Measurements from ENCODE around the gene PRUNE1. TPM values are rescaled to one million over a fixed set of nuclear protein-coding genes. Genes with fewer than 3 reads are reported as not detected.

The PRUNE1 gene
- total and polyA plus RNA-seq, 2 donors from 2014 or later = 24.0 to 25.6 TPM

- DNase-seq (peak in 3 of 5 donors; percentile 47 to 64 (median 58)), FAIRE-seq (no peak)
- Histone ChIP-seq H3K4me1 (ENCODE audit: control insufficient read depth in 2 of 3, insufficient read depth in 2 of 3, low read depth in 1 of 3, low read length in 3 of 3) (peaks cover 2 to 46% (median 42%) of the 10 kb centered on the region in 3 donors), H3K27me3 (ENCODE audit: control insufficient read depth, insufficient read depth, low read length) (no peaks in the 10 kb centered on the region), H3K9me3 (ENCODE audit: control insufficient read depth in 2 of 3, insufficient read depth in 1 of 3, low read length in 3 of 3) (no peaks in the 10 kb centered on the region), H3K9ac (ENCODE audit: low read length in 3 of 3) (no peak overlapping the region), H3K4me3 (ENCODE audit: low read length in 3 of 3) (peak overlapping the region in 1 of 3 donors; percentile 42), H3K36me3 (ENCODE audit: control insufficient read depth in 2 of 3, insufficient read depth in 3 of 3, low read length in 3 of 3) (no peaks in the 10 kb centered on the region), H3K27ac (ENCODE audit: low read depth in 2 of 2, low read length in 2 of 2) (peak overlapping the region in 1 of 2 donors; percentile 79)
- TF ChIP-seq, protein P1, sequence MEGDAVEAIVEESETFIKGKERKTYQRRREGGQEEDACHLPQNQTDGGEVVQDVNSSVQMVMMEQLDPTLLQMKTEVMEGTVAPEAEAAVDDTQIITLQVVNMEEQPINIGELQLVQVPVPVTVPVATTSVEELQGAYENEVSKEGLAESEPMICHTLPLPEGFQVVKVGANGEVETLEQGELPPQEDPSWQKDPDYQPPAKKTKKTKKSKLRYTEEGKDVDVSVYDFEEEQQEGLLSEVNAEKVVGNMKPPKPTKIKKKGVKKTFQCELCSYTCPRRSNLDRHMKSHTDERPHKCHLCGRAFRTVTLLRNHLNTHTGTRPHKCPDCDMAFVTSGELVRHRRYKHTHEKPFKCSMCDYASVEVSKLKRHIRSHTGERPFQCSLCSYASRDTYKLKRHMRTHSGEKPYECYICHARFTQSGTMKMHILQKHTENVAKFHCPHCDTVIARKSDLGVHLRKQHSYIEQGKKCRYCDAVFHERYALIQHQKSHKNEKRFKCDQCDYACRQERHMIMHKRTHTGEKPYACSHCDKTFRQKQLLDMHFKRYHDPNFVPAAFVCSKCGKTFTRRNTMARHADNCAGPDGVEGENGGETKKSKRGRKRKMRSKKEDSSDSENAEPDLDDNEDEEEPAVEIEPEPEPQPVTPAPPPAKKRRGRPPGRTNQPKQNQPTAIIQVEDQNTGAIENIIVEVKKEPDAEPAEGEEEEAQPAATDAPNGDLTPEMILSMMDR (IDR thresholded peaks at IDR 0.05; ENCODE audit: borderline replicate concordance, extremely low read depth, insufficient read depth) = no peak
- intact Hi-C loops (cut with DNase I) = no loop called here
Observed at GRCh38 chr1:150981177-150981804, 27.0 kb upstream of the PRUNE1 start.

- H3K4me1 ChIP-seq (ENCODE audit: control insufficient read depth in 2 of 3, insufficient read depth in 2 of 3, low read depth in 1 of 3, low read length in 3 of 3) = peaks cover 2 to 42% (median 39%) of the 10 kb centered on the region in 3 donors
- TF ChIP-seq, protein P1 (IDR thresholded peaks at IDR 0.05; ENCODE audit: borderline replicate concordance, extremely low read depth, insufficient read depth) = no peak
Observed at GRCh38 chr1:150981805-150982712, 26.2 kb upstream of the PRUNE1 start, which contains the start of gene ANXA9. TSS of gene ANXA9 (plus strand) at chr1:150982292. CDS start at chr1:150983106, 814 bp downstream.

DNA sequence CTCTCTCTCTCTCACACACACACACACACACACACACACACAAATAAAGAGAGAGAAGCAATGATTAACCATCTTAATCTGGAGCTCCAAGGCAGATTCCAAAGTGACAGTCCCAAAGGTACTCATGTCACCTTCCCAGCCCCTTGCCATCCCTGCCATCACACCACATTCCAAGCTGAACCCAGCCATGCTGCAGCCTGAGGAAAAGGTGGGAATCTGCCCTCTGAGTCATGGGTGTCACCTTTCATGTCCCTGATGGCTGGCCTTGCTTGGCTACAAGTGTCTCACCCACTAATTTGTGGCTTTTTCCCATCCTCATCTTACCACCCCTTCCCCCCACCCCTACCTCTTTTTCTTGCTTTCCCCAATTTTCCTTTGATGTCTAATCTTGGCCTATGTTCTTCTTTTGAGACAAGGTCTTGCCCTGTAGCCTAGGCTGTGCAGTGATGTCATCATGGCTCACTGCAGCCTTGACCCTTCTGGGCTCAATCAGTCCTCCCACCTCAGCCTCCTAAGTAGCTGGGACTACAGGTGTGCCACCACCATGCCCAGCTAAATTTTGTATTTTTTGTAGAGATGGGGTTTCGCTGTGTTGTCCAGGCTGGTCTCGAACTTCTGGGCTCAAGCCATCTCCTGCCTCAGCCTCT lies 22.9 kb upstream of the PRUNE1 start:
- intact Hi-C loops (cut with DNase I) = no loop called here
- DNase-seq (peak in 1 of 5 donors; percentile 32), FAIRE-seq (no peak)
- TF ChIP-seq, protein P1 (IDR thresholded peaks at IDR 0.05; ENCODE audit: borderline replicate concordance, extremely low read depth, insufficient read depth) = no peak
- Histone ChIP-seq H3K4me3 (ENCODE audit: low read length in 3 of 3) (no peak overlapping the region), H3K9ac (ENCODE audit: low read length in 3 of 3) (no peak overlapping the region), H3K4me1 (ENCODE audit: control insufficient read depth in 2 of 3, insufficient read depth in 2 of 3, low read depth in 1 of 3, low read length in 3 of 3) (peaks cover 0 to 28% (median 21%) of the 10 kb centered on the region in 3 donors), H3K27ac (ENCODE audit: low read depth in 2 of 2, low read length in 2 of 2) (no peak overlapping the region), H3K9me3 (ENCODE audit: control insufficient read depth in 2 of 3, insufficient read depth in 1 of 3, low read length in 3 of 3) (no peaks in the 10 kb centered on the region), H3K27me3 (ENCODE audit: control insufficient read depth, insufficient read depth, low read length) (no peaks in the 10 kb centered on the region), H3K36me3 (ENCODE audit: control insufficient read depth in 2 of 3, insufficient read depth in 3 of 3, low read length in 3 of 3) (no peaks in the 10 kb centered on the region)

More at GRCh38 chr1:150981805-150982712, 26.2 kb upstream of the PRUNE1 start, which contains the start of gene ANXA9:
- Histone ChIP-seq H3K36me3 (ENCODE audit: control insufficient read depth in 2 of 3, insufficient read depth in 3 of 3, low read length in 3 of 3) (no peaks in the 10 kb centered on the region), H3K4me3 (ENCODE audit: low read length in 3 of 3) (peak within 1 kb of the TSS in 1 of 3 donors; percentile 42), H3K9ac (ENCODE audit: low read length in 3 of 3) (peak within 1 kb of the TSS in 2 of 3 donors; percentile 41 to 53), H3K27me3 (ENCODE audit: control insufficient read depth, insufficient read depth, low read length) (no peaks in the 10 kb centered on the region), H3K27ac (ENCODE audit: low read depth in 2 of 2, low read length in 2 of 2) (peak within 1 kb of the TSS; percentile 59 to 79), H3K9me3 (ENCODE audit: control insufficient read depth in 2 of 3, insufficient read depth in 1 of 3, low read length in 3 of 3) (no peaks in the 10 kb centered on the region)
- FAIRE-seq = no peak
- intact Hi-C loops (cut with DNase I) = no loop called here
- DNase-seq = peak in 3 of 5 donors; percentile 30 to 61 (median 42)
